SK-N-SH (cell line): ENCODE results near the gene DMRT1. TPM values are rescaled to one million over a fixed set of nuclear protein-coding genes. Genes with fewer than 3 reads are reported as not detected.

Source experiments
- CTCF ChIA-PET: fragments of 300-600, 350-600 bp; formaldehyde crosslinking; extraction: SDS; loops from one replicate; lab custom pipeline; 2021; lab: Yijun Ruan, JAX
- POLR2A ChIA-PET: fragments of 350-600 bp; sonication (Branson Sonifier 250); formaldehyde crosslinking; extraction: SDS; loops from one replicate; lab custom pipeline; 2020; ENCODE audit warnings: antibody characterized with exemption, inconsistent platforms; lab: Yijun Ruan, JAX
- DNase-seq: peaks from one replicate; pipeline ENCODE4 v3.0.0; 2012
- H2AFZ ChIP-seq: fragments of 200-600 bp; sonication (generic); 2 replicates; pipeline ENCODE4 v1.8.1; 2016; ENCODE audit warnings: antibody characterized with exemption, mild to moderate bottlenecking, low read depth
- H3F3A ChIP-seq: fragments of 200-600 bp; sonication (generic); replicated peaks from 2 replicates; pipeline ENCODE3; 2016; ENCODE audit warnings: antibody characterized with exemption, mild to moderate bottlenecking; ENCODE audit not compliant: insufficient read depth
- H3K27ac ChIP-seq, 2 experiments: fragments of 200-500 bp in 1 of 2; fragments of 200-600 bp in 1 of 2; sonication (Bioruptor generic) in 1 of 2; sonication (generic), shearing (Covaris generic) in 1 of 2; 2 replicates each; pipeline versions ENCODE4 v1.5.1 to v1.6.1; 2014 to 2016; ENCODE audit warnings: low read depth in 2 of 2, inconsistent platforms in 1 of 2, low read length in 1 of 2, mild to moderate bottlenecking in 1 of 2, mixed read lengths in 1 of 2
- H3K27me3 ChIP-seq: fragments of 200-600 bp; sonication (generic), shearing (Covaris generic); 2 replicates; pipeline ENCODE4 v1.6.1; 2016; ENCODE audit warnings: mixed run types; ENCODE audit not compliant: insufficient read depth
- H3K36me3 ChIP-seq, 2 experiments: fragments of 200-500 bp in 1 of 2; fragments of 200-600 bp in 1 of 2; sonication (Bioruptor generic) in 1 of 2; sonication (generic) in 1 of 2; replicated peaks in 1 of 2; 2 replicates each; pipeline versions ENCODE3 to v1.5.1; 2014 to 2016; ENCODE audit warnings: low read length in 1 of 2, mild to moderate bottlenecking in 1 of 2; ENCODE audit not compliant: insufficient read depth in 2 of 2, control insufficient read depth in 1 of 2
- H3K4me1 ChIP-seq, 2 experiments: fragments of 200-500 bp in 1 of 2; fragments of 200-600 bp in 1 of 2; sonication (Bioruptor generic) in 1 of 2; sonication (generic), shearing (Covaris generic) in 1 of 2; 2 replicates each; pipeline versions ENCODE4 v1.5.1 to v1.6.1; 2014 to 2016; ENCODE audit warnings: low read depth in 1 of 2, low read length in 1 of 2, mixed run types in 1 of 2; ENCODE audit not compliant: insufficient read depth in 2 of 2, control insufficient read depth in 1 of 2
- H3K4me2 ChIP-seq: fragments of 200-600 bp; sonication (generic), shearing (Covaris generic); 2 replicates; pipeline ENCODE4 v1.6.1; 2017; ENCODE audit warnings: mixed run types
- H3K4me3 ChIP-seq, 2 experiments: fragments of 200-500 bp in 1 of 2; fragments of 200-600 bp in 1 of 2; sonication (Bioruptor generic) in 1 of 2; sonication (generic), shearing (Covaris generic) in 1 of 2; 2 replicates each; pipeline versions ENCODE4 v1.5.1 to v1.8.1; 2014 to 2016; ENCODE audit warnings: low read depth in 2 of 2, inconsistent platforms in 1 of 2, low read length in 1 of 2, mild to moderate bottlenecking in 1 of 2, mixed read lengths in 1 of 2, moderate library complexity in 1 of 2
- H3K79me2 ChIP-seq: fragments of 200-600 bp; sonication (generic); 2 replicates; pipeline ENCODE4 v1.8.1; 2017; ENCODE audit warnings: mild to moderate bottlenecking; ENCODE audit not compliant: insufficient read depth
- H3K9ac ChIP-seq: fragments of 200-600 bp; sonication (generic); 2 replicates; pipeline ENCODE4 v1.6.1; 2017; ENCODE audit warnings: mixed run types
- H3K9me2 ChIP-seq: fragments of 200-600 bp; sonication (generic); 2 replicates; pipeline ENCODE4 v1.6.1; 2017; ENCODE audit warnings: mixed run types
- H3K9me3 ChIP-seq: fragments of 200-600 bp; sonication (generic); 2 replicates; pipeline ENCODE4 v1.6.1; 2017; ENCODE audit warnings: mixed run types, mild to moderate bottlenecking, moderate library complexity
- H4K20me1 ChIP-seq: fragments of 200-600 bp; sonication (generic); 2 replicates; pipeline ENCODE4 v1.6.1; 2017; ENCODE audit warnings: mild to moderate bottlenecking, mixed run types; ENCODE audit not compliant: insufficient read depth
- CHD2 ChIP-seq: fragments of 150-350 bp; IDR thresholded peaks from 2 replicates; pipeline ENCODE4 v1.6.1; 2018; ENCODE audit warnings: low read length; ENCODE audit not compliant: partially characterized antibody
- ELF1 ChIP-seq: IDR thresholded peaks from 2 replicates; pipeline ENCODE4 v1.4.0; 2012
- EP300 ChIP-seq, 2 experiments: IDR thresholded peaks; 2 replicates each; pipeline versions ENCODE4 v1.4.0 to v1.6.1; 2012; ENCODE audit warnings: borderline replicate concordance in 1 of 2, low read depth in 1 of 2, low read length in 1 of 2
- FOXJ3 ChIP-seq: sonication (generic); formaldehyde crosslinking; IDR thresholded peaks from 2 replicates; pipeline ENCODE4 v1.5.1; 2020; ENCODE audit warnings: mild to moderate bottlenecking, missing genetic modification reagents
- FOXM1 ChIP-seq: IDR thresholded peaks from 2 replicates; pipeline ENCODE4 v1.4.0; 2012; ENCODE audit warnings: low read depth, mild to moderate bottlenecking
- GATA2 ChIP-seq: sonication (generic); formaldehyde crosslinking; IDR thresholded peaks from 2 replicates; pipeline ENCODE4 v1.5.0; 2020; ENCODE audit warnings: mild to moderate bottlenecking, missing genetic modification reagents
- MEF2A ChIP-seq: IDR thresholded peaks from 2 replicates; pipeline ENCODE4 v1.4.0; 2012; ENCODE audit warnings: low read depth, borderline replicate concordance
- NRF1 ChIP-seq: IDR thresholded peaks from 2 replicates; pipeline ENCODE4 v1.6.1; 2012; ENCODE audit warnings: low read depth, mild to moderate bottlenecking, low read length
- POLR2AphosphoS5 ChIP-seq: IDR thresholded peaks from 2 replicates; pipeline ENCODE4 v1.6.1; 2012; ENCODE audit warnings: low read depth, low read length
- RAD21 ChIP-seq: IDR thresholded peaks from 2 replicates; pipeline ENCODE4 v1.6.1; 2012; ENCODE audit warnings: mild to moderate bottlenecking, low read length
- RCOR1 ChIP-seq: fragments of 150-350 bp; IDR thresholded peaks from 2 replicates; pipeline ENCODE4 v1.6.1; 2017; ENCODE audit warnings: antibody characterized with exemption, low read length
- SIN3A ChIP-seq: IDR thresholded peaks from 2 replicates; pipeline ENCODE4 v1.6.1; 2012; ENCODE audit warnings: low read depth, mild to moderate bottlenecking, low read length, moderate library complexity, borderline replicate concordance
- SMC3 ChIP-seq: IDR thresholded peaks from 2 replicates; pipeline ENCODE4 v1.6.1; 2012; ENCODE audit warnings: low read depth, low read length, improper control_type of control experiment
- TCF12 ChIP-seq: IDR thresholded peaks from 2 replicates; pipeline ENCODE4 v1.4.0; 2012
- YY1 ChIP-seq: IDR thresholded peaks from 2 replicates; pipeline ENCODE4 v1.4.0; 2012; ENCODE audit warnings: low read depth, mild to moderate bottlenecking
- WGBS: methylation state at CpG from one replicate; pipeline ENCODE4 v1.1.6; 2017; ENCODE audit warnings: low lambda C conversion rate; 5-methylcytosine and 5-hydroxymethylcytosine counted together
- polyA plus RNA-seq, 3 experiments: library from polyadenylated mRNA; depleted of rRNA; stranded (reverse); fragments of >200 nt; gene quantifications; 2 replicates each; pipeline ENCODE4 v1.2.3, GENCODE V29; 2012
- TF ChIP-seq, protein P1 (sequence below): fragments of 150-350 bp; IDR thresholded peaks from 2 replicates; pipeline ENCODE4 v1.6.1; 2017; ENCODE audit warnings: antibody characterized with exemption, low read length, low read depth, borderline replicate concordance
- TF ChIP-seq, protein P2 (sequence below): fragments of 150-350 bp; IDR thresholded peaks from 2 replicates; pipeline ENCODE4 v1.6.1; 2016; ENCODE audit warnings: mild to moderate bottlenecking, low read depth, low read length
- TF ChIP-seq, protein P3 (sequence below): IDR thresholded peaks from 2 replicates; pipeline ENCODE4 v1.4.0; 2012; ENCODE audit warnings: low read depth, borderline replicate concordance
- TF ChIP-seq, protein P4 (sequence below): IDR thresholded peaks from 2 replicates; pipeline ENCODE4; 2012
- TF ChIP-seq, protein P5 (sequence below): fragments of 200-600 bp; sonication (generic); IDR thresholded peaks from 2 replicates; pipeline ENCODE4 v1.6.1; 2017; ENCODE audit warnings: antibody characterized with exemption, mild to moderate bottlenecking, moderate library complexity
- TF ChIP-seq, protein P6 (sequence below): IDR thresholded peaks from 2 replicates; pipeline ENCODE4 v1.4.0; 2012; ENCODE audit warnings: low read depth

Gene DMRT1
- polyA plus RNA-seq, 1 of the 3 experiments (the other 2 are of a cell fraction) = not detected

DNA sequence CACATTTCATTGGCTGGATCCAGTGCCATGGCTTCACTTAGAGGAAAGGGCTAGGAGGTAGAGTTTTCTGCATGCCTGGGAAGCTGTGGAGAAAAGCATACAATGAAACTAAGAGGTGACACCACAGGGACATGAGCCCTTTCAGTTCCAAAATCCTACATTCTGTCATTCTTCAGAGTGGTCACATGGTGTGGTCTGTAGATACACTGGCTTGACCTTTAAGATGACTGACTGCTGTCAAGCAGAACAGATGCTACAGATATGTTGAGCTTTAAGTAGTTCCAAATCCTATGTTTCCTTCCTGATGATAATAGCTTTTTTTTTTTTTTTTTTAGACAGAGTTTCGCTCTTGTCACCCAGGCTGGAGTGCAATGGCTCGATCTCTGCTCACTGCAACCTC is 161.2 kb downstream of the DMRT1 start:
- Histone ChIP-seq H2AFZ (no peak overlapping the region), H3K9me2 (no peaks in the 10 kb centered on the region), H3K36me3 (no peaks in the 10 kb centered on the region), H3K4me3 (no peak overlapping the region), H3F3A (peaks cover 9% of the 10 kb centered on the region), H3K4me1 (no peaks in the 10 kb centered on the region), H3K27me3 (peaks cover 12% of the 10 kb centered on the region; the same call in 1 of the 2 replicates), H3K9me3 (no peaks in the 10 kb centered on the region; the same call in 1 of the 2 replicates), H3K9ac (no peak overlapping the region), H3K27ac (no peak overlapping the region), H4K20me1 (no peaks in the 10 kb centered on the region), H3K79me2 (no peaks in the 10 kb centered on the region), H3K4me2 (no peak overlapping the region)
- ChIA-PET CTCF (interaction anchor here (1.0 to 1.2 kb wide), 2 partner anchors 8 to 14 kb away, joined by 3 to 4 read pairs; no protein-coding TSS in a partner anchor), POLR2A (no interaction called here)
- 3% methylated on average over 2 of the region's 2 CpGs for WGBS
- DNase-seq = no peak
- TF ChIP-seq, protein P1, sequence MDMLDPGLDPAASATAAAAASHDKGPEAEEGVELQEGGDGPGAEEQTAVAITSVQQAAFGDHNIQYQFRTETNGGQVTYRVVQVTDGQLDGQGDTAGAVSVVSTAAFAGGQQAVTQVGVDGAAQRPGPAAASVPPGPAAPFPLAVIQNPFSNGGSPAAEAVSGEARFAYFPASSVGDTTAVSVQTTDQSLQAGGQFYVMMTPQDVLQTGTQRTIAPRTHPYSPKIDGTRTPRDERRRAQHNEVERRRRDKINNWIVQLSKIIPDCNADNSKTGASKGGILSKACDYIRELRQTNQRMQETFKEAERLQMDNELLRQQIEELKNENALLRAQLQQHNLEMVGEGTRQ = no peak
- no peak for TF ChIP-seq GATA2 (CRISPR knock-in tag)
- no peak for TF ChIP-seq EP300 (IDR thresholded peaks at IDR 0.05; ENCODE audit: borderline replicate concordance in 1 of 2, low read depth in 1 of 2, low read length in 1 of 2)
- no peak for TF ChIP-seq SMC3
- TF ChIP-seq, protein P2, sequence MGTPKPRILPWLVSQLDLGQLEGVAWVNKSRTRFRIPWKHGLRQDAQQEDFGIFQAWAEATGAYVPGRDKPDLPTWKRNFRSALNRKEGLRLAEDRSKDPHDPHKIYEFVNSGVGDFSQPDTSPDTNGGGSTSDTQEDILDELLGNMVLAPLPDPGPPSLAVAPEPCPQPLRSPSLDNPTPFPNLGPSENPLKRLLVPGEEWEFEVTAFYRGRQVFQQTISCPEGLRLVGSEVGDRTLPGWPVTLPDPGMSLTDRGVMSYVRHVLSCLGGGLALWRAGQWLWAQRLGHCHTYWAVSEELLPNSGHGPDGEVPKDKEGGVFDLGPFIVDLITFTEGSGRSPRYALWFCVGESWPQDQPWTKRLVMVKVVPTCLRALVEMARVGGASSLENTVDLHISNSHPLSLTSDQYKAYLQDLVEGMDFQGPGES = no peak
- TF ChIP-seq NRF1 = no peak
- TF ChIP-seq, protein P3, sequence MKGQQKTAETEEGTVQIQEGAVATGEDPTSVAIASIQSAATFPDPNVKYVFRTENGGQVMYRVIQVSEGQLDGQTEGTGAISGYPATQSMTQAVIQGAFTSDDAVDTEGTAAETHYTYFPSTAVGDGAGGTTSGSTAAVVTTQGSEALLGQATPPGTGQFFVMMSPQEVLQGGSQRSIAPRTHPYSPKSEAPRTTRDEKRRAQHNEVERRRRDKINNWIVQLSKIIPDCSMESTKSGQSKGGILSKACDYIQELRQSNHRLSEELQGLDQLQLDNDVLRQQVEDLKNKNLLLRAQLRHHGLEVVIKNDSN = no peak
- TF ChIP-seq, protein P4, sequence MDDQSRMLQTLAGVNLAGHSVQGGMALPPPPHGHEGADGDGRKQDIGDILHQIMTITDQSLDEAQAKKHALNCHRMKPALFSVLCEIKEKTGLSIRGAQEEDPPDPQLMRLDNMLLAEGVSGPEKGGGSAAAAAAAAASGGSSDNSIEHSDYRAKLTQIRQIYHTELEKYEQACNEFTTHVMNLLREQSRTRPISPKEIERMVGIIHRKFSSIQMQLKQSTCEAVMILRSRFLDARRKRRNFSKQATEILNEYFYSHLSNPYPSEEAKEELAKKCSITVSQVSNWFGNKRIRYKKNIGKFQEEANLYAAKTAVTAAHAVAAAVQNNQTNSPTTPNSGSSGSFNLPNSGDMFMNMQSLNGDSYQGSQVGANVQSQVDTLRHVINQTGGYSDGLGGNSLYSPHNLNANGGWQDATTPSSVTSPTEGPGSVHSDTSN = no peak
- no peak for TF ChIP-seq FOXM1
- TF ChIP-seq POLR2AphosphoS5 = no peak
- TF ChIP-seq MEF2A = no peak

DNA sequence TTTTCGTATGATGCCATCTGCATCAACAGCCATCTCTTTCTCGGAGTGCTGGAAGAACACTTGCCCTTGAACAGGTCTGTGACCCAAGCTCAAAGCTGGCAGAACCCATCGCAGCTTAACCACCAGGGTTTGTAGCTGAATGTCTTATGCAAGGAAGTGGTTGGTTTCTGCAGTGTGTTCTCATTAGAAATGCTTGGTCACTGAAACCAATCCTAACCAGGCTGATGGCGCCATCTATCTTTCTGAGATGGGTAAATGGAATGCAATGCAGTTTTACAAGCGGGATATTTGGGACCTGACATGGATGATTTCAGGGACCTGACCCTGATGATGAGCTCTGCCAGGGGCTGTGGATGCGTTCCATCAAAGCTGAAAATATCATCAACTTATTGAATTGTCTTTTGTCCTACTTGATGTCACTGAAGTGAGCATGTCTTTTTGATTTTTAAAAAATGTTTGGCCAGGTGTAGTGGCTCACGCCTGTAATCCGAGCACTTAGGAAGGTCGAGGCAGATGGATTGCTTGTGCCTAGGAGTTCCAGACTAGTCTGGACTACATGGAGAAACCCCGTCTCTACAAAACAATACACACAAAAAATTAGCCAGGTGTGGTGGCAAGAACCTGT is 163.7 kb downstream of the DMRT1 start:
- no peaks in the 10 kb centered on the region for H3K9me3 ChIP-seq
- no peaks in the 10 kb centered on the region; a peak in 1 of 4 replicates for H3K4me1 ChIP-seq
- no peaks in the 10 kb centered on the region for H4K20me1 ChIP-seq
- peaks cover 21% of the 10 kb centered on the region; the same call in 1 of the 2 replicates for H3K27me3 ChIP-seq
- no peak overlapping the region for H3K4me3 ChIP-seq
- no peak overlapping the region for H3K27ac ChIP-seq
- peak; percentile 24 for DNase-seq
- H3F3A ChIP-seq = no peaks in the 10 kb centered on the region
- ChIA-PET POLR2A (interaction anchor here (0.6 kb wide), 1 partner anchor 91 kb away, joined by 3 read pairs; no protein-coding TSS in a partner anchor), CTCF (interaction anchor here (0.7 to 2.9 kb wide), 10 partner anchors 23 to 116 kb away, joined by 3 to 17 read pairs (median 4); no protein-coding TSS in a partner anchor)
- 8% methylated on average over 10 of the region's 10 CpGs for WGBS
- no peaks in the 10 kb centered on the region for H3K9me2 ChIP-seq
- no peak overlapping the region for H3K9ac ChIP-seq
- H2AFZ ChIP-seq = no peak overlapping the region
- H3K4me2 ChIP-seq = no peak overlapping the region
- no peaks in the 10 kb centered on the region for H3K36me3 ChIP-seq
- H3K79me2 ChIP-seq = no peaks in the 10 kb centered on the region
- TF ChIP-seq POLR2AphosphoS5 = no peak
- TF ChIP-seq GATA2 (CRISPR knock-in tag) = no peak
- no peak for TF ChIP-seq ELF1
- no peak for TF ChIP-seq TCF12
- TF ChIP-seq, protein P3 = no peak
- no peak for TF ChIP-seq RCOR1
- no peak for TF ChIP-seq SIN3A
- no peak for TF ChIP-seq FOXJ3 (CRISPR knock-in tag)
- TF ChIP-seq, protein P5, sequence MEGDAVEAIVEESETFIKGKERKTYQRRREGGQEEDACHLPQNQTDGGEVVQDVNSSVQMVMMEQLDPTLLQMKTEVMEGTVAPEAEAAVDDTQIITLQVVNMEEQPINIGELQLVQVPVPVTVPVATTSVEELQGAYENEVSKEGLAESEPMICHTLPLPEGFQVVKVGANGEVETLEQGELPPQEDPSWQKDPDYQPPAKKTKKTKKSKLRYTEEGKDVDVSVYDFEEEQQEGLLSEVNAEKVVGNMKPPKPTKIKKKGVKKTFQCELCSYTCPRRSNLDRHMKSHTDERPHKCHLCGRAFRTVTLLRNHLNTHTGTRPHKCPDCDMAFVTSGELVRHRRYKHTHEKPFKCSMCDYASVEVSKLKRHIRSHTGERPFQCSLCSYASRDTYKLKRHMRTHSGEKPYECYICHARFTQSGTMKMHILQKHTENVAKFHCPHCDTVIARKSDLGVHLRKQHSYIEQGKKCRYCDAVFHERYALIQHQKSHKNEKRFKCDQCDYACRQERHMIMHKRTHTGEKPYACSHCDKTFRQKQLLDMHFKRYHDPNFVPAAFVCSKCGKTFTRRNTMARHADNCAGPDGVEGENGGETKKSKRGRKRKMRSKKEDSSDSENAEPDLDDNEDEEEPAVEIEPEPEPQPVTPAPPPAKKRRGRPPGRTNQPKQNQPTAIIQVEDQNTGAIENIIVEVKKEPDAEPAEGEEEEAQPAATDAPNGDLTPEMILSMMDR = peak; percentile 61
- TF ChIP-seq, protein P6, sequence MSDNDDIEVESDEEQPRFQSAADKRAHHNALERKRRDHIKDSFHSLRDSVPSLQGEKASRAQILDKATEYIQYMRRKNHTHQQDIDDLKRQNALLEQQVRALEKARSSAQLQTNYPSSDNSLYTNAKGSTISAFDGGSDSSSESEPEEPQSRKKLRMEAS = no peak
- peak; percentile 67 for TF ChIP-seq RAD21
- TF ChIP-seq CHD2 = no peak
- no peak for TF ChIP-seq YY1
